SK-N-SH (cell line): ENCODE results near the gene CRNN.

ENCODE experiments used
- CTCF ChIP-seq: fragments of 200-600 bp; sonication (generic); IDR thresholded peaks from 2 replicates; pipeline ENCODE4 v1.6.1; 2017; ENCODE audit warnings: antibody characterized with exemption, mild to moderate bottlenecking, moderate library complexity
- SIN3A ChIP-seq: IDR thresholded peaks from 2 replicates; pipeline ENCODE4 v1.6.1; 2012; ENCODE audit warnings: low read depth, mild to moderate bottlenecking, low read length, moderate library complexity, borderline replicate concordance

- TF ChIP-seq SIN3A: no peak
- TF ChIP-seq CTCF: no peak
These were observed 1.6 kb upstream of the CRNN start for GRCh38 chr1:152415454-152416227.
